ENCODE data around the gene TTC6. TPM values are rescaled to one million over a fixed set of nuclear protein-coding genes. Genes with fewer than 3 reads are reported as not detected.
A peak's percentile ranks its signal among the peaks of the same experiment; 100 is the strongest.

TTC6 gene
- polyA plus RNA-seq, 3 donors = not detected

- H4K20me1 ChIP-seq (ENCODE audit: insufficient read depth, low read length) = no peaks in the 10 kb centered on the region
- H3K36me3 Mint-ChIP-seq = no peaks in the 10 kb centered on the region
- no peak for TF ChIP-seq CTCF (IDR thresholded peaks at IDR 0.05)
- WGBS (ENCODE audit: insufficient coverage) = 13% methylated on average over 52 of the region's 52 CpGs
- no peak overlapping the region for H3K4me3 ChIP-seq (replicated peaks in 1 of 3; ENCODE audit: low read depth in 2 of 3, low read length in 3 of 3)
- no peaks in the 10 kb centered on the region for H3K4me1 ChIP-seq (ENCODE audit: control insufficient read depth in 1 of 2, insufficient read depth in 2 of 2, low read length in 2 of 2)
- H3K4me1 Mint-ChIP-seq = no peaks in the 10 kb centered on the region
- H3K4me2 ChIP-seq (replicated peaks; ENCODE audit: extremely low read depth, low read length, poor library complexity, severe bottlenecking) = no peak overlapping the region
- no peak overlapping the region for H3K27ac ChIP-seq (ENCODE audit: low read depth in 1 of 2, low read length in 2 of 2)
- intact Hi-C loops (cut with micrococcal nuclease) = no loop called here
- DNase-seq = no peak
- H3K27me3 ChIP-seq (ENCODE audit: control insufficient read depth in 2 of 2, insufficient read depth in 2 of 2, low read length in 2 of 2) = peaks cover 9 to 25% of the 10 kb centered on the region in 2 donors
- H3K27me3 Mint-ChIP-seq (ENCODE audit: low read depth in 3 of 3) = peaks cover 16 to 43% (median 16%) of the 10 kb centered on the region in 3 donors
- no peak overlapping the region for H2AFZ ChIP-seq (ENCODE audit: insufficient read depth, low read depth, low read length, poor library complexity, severe bottlenecking)
- H3K4me3 Mint-ChIP-seq = peak overlapping the region in 1 of 2 donors; percentile 72
- H3K79me2 ChIP-seq (ENCODE audit: insufficient read depth, low read length) = no peaks in the 10 kb centered on the region
- no peaks in the 10 kb centered on the region for H3K36me3 ChIP-seq (replicated peaks in 1 of 2; ENCODE audit: control insufficient read depth in 1 of 2, insufficient read depth in 2 of 2, low read length in 2 of 2)
- peaks cover 17 to 40% (median 36%) of the 10 kb centered on the region in 7 donors for H3K9me3 Mint-ChIP-seq
- H3K9ac ChIP-seq (ENCODE audit: insufficient read depth, low read length, poor library complexity, severe bottlenecking) = no peak overlapping the region
- peak overlapping the region in 1 of 7 donors; percentile 24 for H3K27ac Mint-ChIP-seq
- H3K9me3 ChIP-seq (replicated peaks in 1 of 2; ENCODE audit: control insufficient read depth in 1 of 2, insufficient read depth in 1 of 2, low read length in 2 of 2) = peaks cover 20 to 45% of the 10 kb centered on the region in 2 donors
Observed at GRCh38 chr14:37610945-37611523, 15.6 kb downstream of the TTC6 start.

GRCh38 chr14:37615582-37616289 is 20.3 kb downstream of the TTC6 start:
- Mint-ChIP-seq H3K27ac (no peak overlapping the region), H3K4me1 (no peaks in the 10 kb centered on the region), H3K27me3 (ENCODE audit: low read depth in 3 of 3) (peaks cover 8 to 23% (median 15%) of the 10 kb centered on the region in 3 donors), H3K9me3 (peaks cover 10 to 43% (median 34%) of the 10 kb centered on the region in 7 donors), H3K36me3 (no peaks in the 10 kb centered on the region), H3K4me3 (no peak overlapping the region)
- Histone ChIP-seq H3K4me2 (replicated peaks; ENCODE audit: extremely low read depth, low read length, poor library complexity, severe bottlenecking) (no peak overlapping the region), H3K36me3 (replicated peaks in 1 of 2; ENCODE audit: control insufficient read depth in 1 of 2, insufficient read depth in 2 of 2, low read length in 2 of 2) (no peaks in the 10 kb centered on the region), H4K20me1 (ENCODE audit: insufficient read depth, low read length) (no peaks in the 10 kb centered on the region), H3K4me3 (replicated peaks in 1 of 3; ENCODE audit: low read depth in 2 of 3, low read length in 3 of 3) (no peak overlapping the region), H3K9ac (ENCODE audit: insufficient read depth, low read length, poor library complexity, severe bottlenecking) (no peak overlapping the region), H3K27me3 (ENCODE audit: control insufficient read depth in 2 of 2, insufficient read depth in 2 of 2, low read length in 2 of 2) (peaks cover 2 to 18% of the 10 kb centered on the region in 2 donors), H3K9me3 (replicated peaks in 1 of 2; ENCODE audit: control insufficient read depth in 1 of 2, insufficient read depth in 1 of 2, low read length in 2 of 2) (peaks cover 25 to 42% of the 10 kb centered on the region in 2 donors), H3K79me2 (ENCODE audit: insufficient read depth, low read length) (no peaks in the 10 kb centered on the region), H3K4me1 (ENCODE audit: control insufficient read depth in 1 of 2, insufficient read depth in 2 of 2, low read length in 2 of 2) (no peaks in the 10 kb centered on the region), H2AFZ (ENCODE audit: insufficient read depth, low read depth, low read length, poor library complexity, severe bottlenecking) (no peak overlapping the region), H3K27ac (ENCODE audit: low read depth in 1 of 2, low read length in 2 of 2) (no peak overlapping the region)
- no CpG with 5 or more reads among the region's 3 CpGs for WGBS (ENCODE audit: insufficient coverage)
- no peak for TF ChIP-seq CTCF (IDR thresholded peaks at IDR 0.05)
- intact Hi-C loops (cut with micrococcal nuclease) = no loop called here
- DNase-seq = no peak

All from CD14-positive monocyte (primary cell).